Endodermal cell (in vitro differentiated cells): ENCODE measurements around the gene ZNF689. TPM values are rescaled to one million over a fixed set of nuclear protein-coding genes. Genes with fewer than 3 reads are reported as not detected.

ENCODE experiments used
- DNase-seq: peaks from one replicate; pipeline ENCODE4 v3.0.0-alpha.2; 2017
- H3K27ac ChIP-seq: 2 replicates; pipeline ENCODE4 v1.5.1; 2013; ENCODE audit warnings: mild to moderate bottlenecking, low read depth, low read length, moderate library complexity
- H3K27me3 ChIP-seq: 2 replicates; pipeline ENCODE4 v1.6.1; 2013; ENCODE audit warnings: mild to moderate bottlenecking, low read length, moderate library complexity; ENCODE audit not compliant: insufficient read depth, control insufficient read depth, poor library complexity, severe bottlenecking
- H3K36me3 ChIP-seq: 2 replicates; pipeline ENCODE4 v1.7.0; 2013; ENCODE audit warnings: mild to moderate bottlenecking, low read length, moderate library complexity; ENCODE audit not compliant: control insufficient read depth, insufficient read depth
- H3K4me1 ChIP-seq: one replicate; pipeline ENCODE4 v1.7.0; 2013; ENCODE audit warnings: low read length; ENCODE audit not compliant: control insufficient read depth, insufficient read depth
- H3K4me3 ChIP-seq: 2 replicates; pipeline ENCODE4 v1.5.1; 2013; ENCODE audit warnings: mild to moderate bottlenecking, low read length, moderate library complexity
- H3K9ac ChIP-seq: 2 replicates; pipeline ENCODE4 v1.6.1; 2013; ENCODE audit warnings: mild to moderate bottlenecking, low read length, moderate library complexity; ENCODE audit not compliant: poor library complexity, severe bottlenecking; ENCODE audit errors: extremely low read depth
- H3K9me3 ChIP-seq: 2 replicates; pipeline ENCODE4 v1.6.1; 2013; ENCODE audit warnings: mild to moderate bottlenecking, low read length, moderate library complexity; ENCODE audit not compliant: control insufficient read depth
- H3K27ac Mint-ChIP-seq: 2 replicates; pipeline ENCODE4 v1.8.0; 2020; ENCODE audit warnings: mixed read lengths
- H3K27me3 Mint-ChIP-seq: 2 replicates; pipeline ENCODE4 v1.8.0; 2021; ENCODE audit warnings: mild to moderate bottlenecking, mixed read lengths; ENCODE audit not compliant: insufficient read depth
- H3K36me3 Mint-ChIP-seq: 2 replicates; pipeline ENCODE4 v1.8.0; 2020; ENCODE audit warnings: low read depth, mixed read lengths
- H3K4me1 Mint-ChIP-seq: 2 replicates; pipeline ENCODE4 v1.8.0; 2020; ENCODE audit warnings: mixed read lengths
- H3K4me3 Mint-ChIP-seq: 2 replicates; pipeline ENCODE4 v1.8.0; 2020; ENCODE audit warnings: mild to moderate bottlenecking, moderate library complexity, mixed read lengths
- H3K9me3 Mint-ChIP-seq: 2 replicates; pipeline ENCODE4 v1.8.0; 2020; ENCODE audit warnings: mild to moderate bottlenecking, mixed read lengths
- WGBS, 2 experiments: methylation state at CpG; one replicate each; pipeline versions ENCODE4 v1.1.5 to v1.1.7; 2013; ENCODE audit warnings: missing lambda C conversion rate in 2 of 2, mixed read lengths in 1 of 2; ENCODE audit not compliant: insufficient coverage in 1 of 2, insufficient read length in 1 of 2; 5-methylcytosine and 5-hydroxymethylcytosine counted together
- total RNA-seq, 2 donors: library from RNA; stranded (reverse); fragmentation: NEBNext Ultra II Directional in 1 of 2; extraction: Animal tissue kit (Norgen Biotek cat#: 25700) in 1 of 2; gene quantifications; 2 replicates in 1 of 2; 3 replicates in 1 of 2; pipeline ENCODE4 v1.2.1, GENCODE V29; 2021
- TF ChIP-seq, protein P1 (sequence below): fragments of 200-600 bp; sonication (generic); conservative IDR thresholded peaks from 2 replicates; pipeline ENCODE4 v1.5.0; 2021; ENCODE audit warnings: antibody characterized with exemption, mild to moderate bottlenecking

The ZNF689 gene
- total RNA-seq, 2 donors from 2014 or later: 13.0 to 15.8 TPM

DNA sequence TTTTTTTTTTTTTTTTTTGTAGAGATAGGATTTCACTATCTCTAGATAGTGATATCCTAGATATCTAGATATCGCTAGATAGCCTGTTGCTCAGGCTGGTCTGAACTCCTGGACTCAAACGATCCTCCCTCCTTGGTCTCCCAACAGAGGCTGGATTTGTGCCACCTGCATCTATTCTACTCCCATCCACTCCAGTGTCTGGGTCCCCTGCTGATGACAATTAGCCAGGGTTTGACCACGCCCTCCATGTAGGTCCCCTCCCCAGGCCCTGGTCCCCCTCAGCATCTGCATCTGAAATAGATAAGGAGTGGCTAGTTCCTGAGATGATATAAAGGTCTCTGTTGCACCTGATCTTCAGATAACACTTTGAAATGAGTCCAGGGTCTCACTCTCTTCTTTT lies 40.9 kb downstream of the ZNF689 start:
- Mint-ChIP-seq H3K4me3 (no peak overlapping the region), H3K27me3 (peaks cover 13% of the 10 kb centered on the region), H3K36me3 (no peaks in the 10 kb centered on the region), H3K4me1 (peaks cover 12% of the 10 kb centered on the region), H3K27ac (no peak overlapping the region), H3K9me3 (no peaks in the 10 kb centered on the region)
- H3K4me3 ChIP-seq: no peak overlapping the region
- TF ChIP-seq, protein P1, sequence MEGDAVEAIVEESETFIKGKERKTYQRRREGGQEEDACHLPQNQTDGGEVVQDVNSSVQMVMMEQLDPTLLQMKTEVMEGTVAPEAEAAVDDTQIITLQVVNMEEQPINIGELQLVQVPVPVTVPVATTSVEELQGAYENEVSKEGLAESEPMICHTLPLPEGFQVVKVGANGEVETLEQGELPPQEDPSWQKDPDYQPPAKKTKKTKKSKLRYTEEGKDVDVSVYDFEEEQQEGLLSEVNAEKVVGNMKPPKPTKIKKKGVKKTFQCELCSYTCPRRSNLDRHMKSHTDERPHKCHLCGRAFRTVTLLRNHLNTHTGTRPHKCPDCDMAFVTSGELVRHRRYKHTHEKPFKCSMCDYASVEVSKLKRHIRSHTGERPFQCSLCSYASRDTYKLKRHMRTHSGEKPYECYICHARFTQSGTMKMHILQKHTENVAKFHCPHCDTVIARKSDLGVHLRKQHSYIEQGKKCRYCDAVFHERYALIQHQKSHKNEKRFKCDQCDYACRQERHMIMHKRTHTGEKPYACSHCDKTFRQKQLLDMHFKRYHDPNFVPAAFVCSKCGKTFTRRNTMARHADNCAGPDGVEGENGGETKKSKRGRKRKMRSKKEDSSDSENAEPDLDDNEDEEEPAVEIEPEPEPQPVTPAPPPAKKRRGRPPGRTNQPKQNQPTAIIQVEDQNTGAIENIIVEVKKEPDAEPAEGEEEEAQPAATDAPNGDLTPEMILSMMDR: no peak
- no peaks in the 10 kb centered on the region for H3K9me3 ChIP-seq
- no peaks in the 10 kb centered on the region for H3K36me3 ChIP-seq
- WGBS, 2 experiments: 90% methylated on average over 3 of the region's 3 CpGs
- H3K27ac ChIP-seq: no peak overlapping the region
- no peaks in the 10 kb centered on the region for H3K27me3 ChIP-seq
- H3K4me1 ChIP-seq: peaks cover 6% of the 10 kb centered on the region
- no peak for DNase-seq
- H3K9ac ChIP-seq: no peak overlapping the region

DNA sequence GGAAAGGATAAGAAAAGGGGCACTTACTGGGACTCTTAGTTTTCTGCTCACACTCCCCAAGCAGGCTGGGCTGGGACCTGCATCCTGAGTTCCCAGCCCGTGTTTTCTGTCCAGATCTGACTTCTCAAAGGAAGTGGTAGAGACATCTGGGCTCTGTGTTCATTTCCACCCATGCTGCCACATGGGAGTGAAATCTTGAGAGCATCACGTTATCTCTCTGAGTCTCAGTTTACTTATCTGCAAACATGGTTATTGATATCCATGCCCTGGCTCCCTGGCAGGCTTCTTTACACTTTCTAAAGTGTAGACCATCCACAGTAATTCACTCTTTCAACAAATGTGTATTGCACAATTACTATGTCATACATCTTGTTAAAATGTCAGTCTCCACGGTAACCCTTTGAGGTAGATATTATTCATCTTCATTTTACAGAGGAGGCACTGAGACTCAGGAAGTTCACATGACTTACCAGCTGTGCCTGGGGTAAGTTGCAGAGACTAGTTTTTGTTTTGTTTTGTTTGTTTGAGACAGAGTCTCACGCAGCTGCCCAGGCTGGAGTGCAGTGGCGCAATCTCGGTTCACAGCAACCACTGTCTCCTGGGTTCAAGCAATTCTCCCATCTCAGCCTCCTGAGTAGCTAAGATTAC lies 42.1 kb downstream of the ZNF689 start:
- H3K9me3 Mint-ChIP-seq: no peaks in the 10 kb centered on the region
- Histone ChIP-seq H3K4me1 (peaks cover 6% of the 10 kb centered on the region), H3K27me3 (no peaks in the 10 kb centered on the region), H3K36me3 (no peaks in the 10 kb centered on the region), H3K9me3 (no peaks in the 10 kb centered on the region), H3K9ac (no peak overlapping the region), H3K27ac (no peak overlapping the region), H3K4me3 (no peak overlapping the region)
- TF ChIP-seq, protein P1: no peak
- no peak for DNase-seq
- H3K27me3 Mint-ChIP-seq: peaks cover 13% of the 10 kb centered on the region
- no peak overlapping the region for H3K27ac Mint-ChIP-seq
- H3K4me3 Mint-ChIP-seq: no peak overlapping the region
- H3K36me3 Mint-ChIP-seq: no peaks in the 10 kb centered on the region
- H3K4me1 Mint-ChIP-seq: peaks cover 12% of the 10 kb centered on the region
- 85 to 91% methylated on average over 2 to 6 of the region's 6 CpGs for WGBS, 2 experiments

GRCh38 chr16:30567160-30567990 lies 42.8 kb downstream of the ZNF689 start:
- H3K4me3 ChIP-seq: no peak overlapping the region
- Mint-ChIP-seq H3K27ac (no peak overlapping the region), H3K4me1 (peaks cover 12% of the 10 kb centered on the region), H3K27me3 (peaks cover 17% of the 10 kb centered on the region), H3K9me3 (no peaks in the 10 kb centered on the region), H3K36me3 (no peaks in the 10 kb centered on the region), H3K4me3 (no peak overlapping the region)
- TF ChIP-seq, protein P1: no peak
- no peak for DNase-seq
- H3K27ac ChIP-seq: no peak overlapping the region
- H3K9me3 ChIP-seq: no peaks in the 10 kb centered on the region
- 91 to 95% methylated on average over 9 to 14 of the region's 14 CpGs for WGBS, 2 experiments
- no peaks in the 10 kb centered on the region for H3K27me3 ChIP-seq
- H3K9ac ChIP-seq: no peak overlapping the region
- H3K36me3 ChIP-seq: no peaks in the 10 kb centered on the region
- H3K4me1 ChIP-seq: peaks cover 6% of the 10 kb centered on the region
